ENCODE measurements around the gene ZNF677. TPM values are rescaled to one million over a fixed set of nuclear protein-coding genes. Genes with fewer than 3 reads are reported as not detected.
"Not testable (repeated sequence)": the region's sequence is repeated elsewhere in the genome, so short reads cannot be mapped to it uniquely, and the experiment has no call there.

The ZNF677 gene
- total RNA-seq, 2 donors from 2014 or later = 1.3 to 7.3 TPM

- no peak overlapping the region for H3K27ac Mint-ChIP-seq
- peaks cover 25% of the 10 kb centered on the region for H3K9me3 Mint-ChIP-seq
- H3K4me1 Mint-ChIP-seq = no peaks in the 10 kb centered on the region
- H3K4me3 Mint-ChIP-seq = no peak overlapping the region
- ATAC-seq (replicated peaks) = no peak
- H3K27me3 Mint-ChIP-seq = no peaks in the 10 kb centered on the region
- H3K36me3 Mint-ChIP-seq (ENCODE audit: low read depth) = no peaks in the 10 kb centered on the region
These were observed 30.1 kb downstream of the ZNF677 start for GRCh38 chr19:53224606-53225005.

- not testable (repeated sequence) for H3K27ac Mint-ChIP-seq; H3K36me3 Mint-ChIP-seq (ENCODE audit: low read depth); ATAC-seq (replicated peaks); H3K4me1 Mint-ChIP-seq; H3K4me3 Mint-ChIP-seq; H3K27me3 Mint-ChIP-seq
- peaks cover 30% of the 10 kb centered on the region for H3K9me3 Mint-ChIP-seq
These were observed 32.0 kb downstream of the ZNF677 start for GRCh38 chr19:53222716-53223115.

- Mint-ChIP-seq H3K36me3 (ENCODE audit: low read depth) (peaks cover 28% of the 10 kb centered on the region), H3K4me3 (no peak overlapping the region), H3K27me3 (no peaks in the 10 kb centered on the region), H3K4me1 (no peaks in the 10 kb centered on the region), H3K27ac (no peak overlapping the region), H3K9me3 (peaks cover 38% of the 10 kb centered on the region)
- ATAC-seq (replicated peaks) = no peak
These were observed 41.9 kb downstream of the ZNF677 start for GRCh38 chr19:53212703-53213320.

GRCh38 chr19:53211554-53211953 lies 43.1 kb downstream of the ZNF677 start:
- H3K4me3 Mint-ChIP-seq = not testable (repeated sequence)

GRCh38 chr19:53196777-53197396 lies 57.8 kb downstream of the ZNF677 start:
- Mint-ChIP-seq H3K9me3 (peaks cover 20% of the 10 kb centered on the region), H3K36me3 (ENCODE audit: low read depth) (peaks cover 46% of the 10 kb centered on the region), H3K4me3 (peak overlapping the region; percentile 91), H3K27ac (peak overlapping the region; percentile 92), H3K27me3 (no peaks in the 10 kb centered on the region), H3K4me1 (peaks cover 6% of the 10 kb centered on the region)
- ATAC-seq (replicated peaks) = peak; percentile 91

More at GRCh38 chr19:53211554-53211953, 43.1 kb downstream of the ZNF677 start:
- Mint-ChIP-seq H3K36me3 (ENCODE audit: low read depth) (peaks cover 41% of the 10 kb centered on the region), H3K9me3 (peaks cover 43% of the 10 kb centered on the region)
- H3K27ac Mint-ChIP-seq; ATAC-seq (replicated peaks); H3K27me3 Mint-ChIP-seq; H3K4me1 Mint-ChIP-seq: not testable (repeated sequence)

GRCh38 chr19:53195265-53195903 lies 59.3 kb downstream of the ZNF677 start:
- peaks cover 6% of the 10 kb centered on the region for H3K4me1 Mint-ChIP-seq
- peaks cover 33% of the 10 kb centered on the region for H3K36me3 Mint-ChIP-seq (ENCODE audit: low read depth)
- peaks cover 16% of the 10 kb centered on the region for H3K9me3 Mint-ChIP-seq
- H3K4me3 Mint-ChIP-seq = peak overlapping the region; percentile 91
- ATAC-seq (replicated peaks) = peak; percentile 35
- H3K27ac Mint-ChIP-seq = no peak overlapping the region
- no peaks in the 10 kb centered on the region for H3K27me3 Mint-ChIP-seq

- ATAC-seq (replicated peaks) = no peak
- H3K4me1 Mint-ChIP-seq = peaks cover 6% of the 10 kb centered on the region
- H3K4me3 Mint-ChIP-seq = peak overlapping the region; percentile 88
- no peaks in the 10 kb centered on the region for H3K27me3 Mint-ChIP-seq
- H3K36me3 Mint-ChIP-seq (ENCODE audit: low read depth) = peaks cover 17% of the 10 kb centered on the region
- no peak overlapping the region for H3K27ac Mint-ChIP-seq
- peaks cover 17% of the 10 kb centered on the region for H3K9me3 Mint-ChIP-seq
These were observed 61.0 kb downstream of the ZNF677 start for GRCh38 chr19:53193535-53194222.

GRCh38 chr19:53192771-53193534 lies 61.7 kb downstream of the ZNF677 start, which contains the start of gene ZNF665:
Gene ZNF665, minus strand, starts transcription at chr19:53193358. Its CDS starts 10,460 bp downstream, at chr19:53182898.
- Mint-ChIP-seq H3K27ac (peak within 1 kb of the TSS; percentile 87), H3K27me3 (no peaks in the 10 kb centered on the region), H3K36me3 (ENCODE audit: low read depth) (peaks cover 16% of the 10 kb centered on the region), H3K4me3 (peak within 1 kb of the TSS; percentile 88), H3K4me1 (peaks cover 6% of the 10 kb centered on the region), H3K9me3 (peaks cover 17% of the 10 kb centered on the region)
- peak; percentile 76 for ATAC-seq (replicated peaks)

GRCh38 chr19:53190253-53190652 lies 64.4 kb downstream of the ZNF677 start:
- no peak overlapping the region for H3K27ac Mint-ChIP-seq
- ATAC-seq (replicated peaks) = no peak
- H3K4me3 Mint-ChIP-seq = no peak overlapping the region
- H3K4me1 Mint-ChIP-seq = peaks cover 6% of the 10 kb centered on the region
- peaks cover 11% of the 10 kb centered on the region for H3K9me3 Mint-ChIP-seq
- H3K36me3 Mint-ChIP-seq (ENCODE audit: low read depth) = peaks cover 9% of the 10 kb centered on the region
- H3K27me3 Mint-ChIP-seq = no peaks in the 10 kb centered on the region

GRCh38 chr19:53189691-53190198 lies 64.9 kb downstream of the ZNF677 start:
- peaks cover 11% of the 10 kb centered on the region for H3K9me3 Mint-ChIP-seq
- H3K27me3 Mint-ChIP-seq; H3K36me3 Mint-ChIP-seq (ENCODE audit: low read depth); ATAC-seq (replicated peaks); H3K27ac Mint-ChIP-seq; H3K4me3 Mint-ChIP-seq; H3K4me1 Mint-ChIP-seq: not testable (repeated sequence)

Other genes with a start within 250 kb of the ZNF677 start
- under 1 TPM in 1 of 2 donors, not detected in 1; 0.64 TPM for gene ERVV-1, start 241.0 kb downstream of the ZNF677 start, total RNA-seq
- gene ERVV-2, start 210.1 kb downstream of the ZNF677 start, total RNA-seq = not detected
- 100 to 1,000 TPM in 1 of 2 donors, 10 to 100 TPM in 1; 24.0 to 102 TPM for gene ZNF160, start 151.5 kb downstream of the ZNF677 start, total RNA-seq
- gene ZNF415, start 122.0 kb downstream of the ZNF677 start, total RNA-seq = 1 to 10 TPM in 1 of 2 donors, under 1 TPM in 1; 0.50 to 3.3 TPM
- gene ZNF347, start 95.8 kb downstream of the ZNF677 start, total RNA-seq = 1 to 10 TPM; 3.2 to 5.3 TPM
- 1 to 10 TPM; 1.4 to 2.9 TPM for gene ZNF665, start 61.5 kb downstream of the ZNF677 start, total RNA-seq
- not detected for gene VN1R2, start 3.4 kb upstream of the ZNF677 start, total RNA-seq
- not detected for gene VN1R4, start 12.8 kb upstream of the ZNF677 start, total RNA-seq
- gene ZNF845, start 78.9 kb upstream of the ZNF677 start, total RNA-seq = 1 to 10 TPM; 4.6 to 6.4 TPM
- 10 to 100 TPM; 12.0 to 24.8 TPM for gene ZNF525, start 110.8 kb upstream of the ZNF677 start, total RNA-seq
- gene ZNF765, start 140.3 kb upstream of the ZNF677 start, total RNA-seq = 10 to 100 TPM in 1 of 2 donors, 1 to 10 TPM in 1; 8.4 to 15.8 TPM
- 10 to 100 TPM; 10.9 to 14.2 TPM for gene ZNF761, start 177.1 kb upstream of the ZNF677 start, total RNA-seq
- gene ZNF813, start 212.9 kb upstream of the ZNF677 start, total RNA-seq = 1 to 10 TPM; 3.4 to 8.4 TPM

Data from activated T-helper 17 cell treated with anti-CD3 and anti-CD28 coated beads, Interleukin-2, amount 50 U/mL, for 72 hours (primary cell).